Lung (tissue), 12 donors: ENCODE results near the gene MAGEE1. TPM values are rescaled to one million over a fixed set of nuclear protein-coding genes. Genes with fewer than 3 reads are reported as not detected.

Experiments used
- ATAC-seq: fragments of 200-7000 bp; cut with Tn5 transposase; one replicate; pipeline ENCODE4 v1.9.1; 2020; ENCODE audit warnings: moderate number of reproducible peaks; ENCODE audit not compliant: insufficient read depth, low FRiP score
- DNase-seq, 3 donors: peaks; one replicate each; pipeline ENCODE4 v3.0.0-alpha.2; 2013 to 2017
- H3K27ac ChIP-seq, 2 donors: one replicate each; pipeline ENCODE4 v1.5.1; 2013; ENCODE audit warnings: mild to moderate bottlenecking in 2 of 2, moderate library complexity in 2 of 2, control low read depth in 1 of 2, inconsistent platforms in 1 of 2, low read depth in 1 of 2, low read length in 1 of 2
- H3K27me3 ChIP-seq, 3 donors: one replicate each; pipeline ENCODE4 v1.5.1; 2013; ENCODE audit warnings: low read length in 2 of 3; ENCODE audit not compliant: control insufficient read depth in 3 of 3, insufficient read depth in 3 of 3
- H3K36me3 ChIP-seq, 4 donors: one replicate each; pipeline ENCODE4 v1.5.1; 2013; ENCODE audit warnings: low read length in 4 of 4, mild to moderate bottlenecking in 1 of 4, moderate library complexity in 1 of 4; ENCODE audit not compliant: control insufficient read depth in 4 of 4, insufficient read depth in 4 of 4
- H3K4me1 ChIP-seq, 5 donors: one replicate each; pipeline ENCODE4 v1.5.1; 2013; ENCODE audit warnings: low read length in 5 of 5, mild to moderate bottlenecking in 2 of 5, moderate library complexity in 1 of 5; ENCODE audit not compliant: control insufficient read depth in 5 of 5, insufficient read depth in 5 of 5
- H3K4me3 ChIP-seq: one replicate; pipeline ENCODE4 v1.5.1; 2013; ENCODE audit warnings: mild to moderate bottlenecking, control low read depth, moderate library complexity
- H3K9ac ChIP-seq, 2 donors: one replicate each; pipeline ENCODE4 v1.5.1; 2013; ENCODE audit warnings: low read length in 2 of 2, control low read depth in 1 of 2; ENCODE audit not compliant: insufficient read depth in 1 of 2
- H3K9me3 ChIP-seq, 4 donors: one replicate each; pipeline ENCODE4 v1.5.1; 2013; ENCODE audit warnings: low read length in 3 of 4, mild to moderate bottlenecking in 1 of 4, moderate library complexity in 1 of 4; ENCODE audit not compliant: control insufficient read depth in 4 of 4, insufficient read depth in 3 of 4
- CTCF ChIP-seq: IDR thresholded peaks from 2 replicates; pipeline ENCODE4 v1.5.1; 2012; ENCODE audit warnings: mild to moderate bottlenecking; ENCODE audit errors: control extremely low read depth, extremely low read depth
- whole genome bisulfite sequencing, 2 donors: extraction: QIAGEN DNeasy Blood & Tissue Kit; methylation state at CpG; one replicate each; pipeline ENCODE4 v1.1.7; 2013; 5-methylcytosine and 5-hydroxymethylcytosine counted together
- polyA plus RNA-seq, 2 donors: library from polyadenylated mRNA; stranded (reverse); fragments of 200-250 nt; gene quantifications; one replicate each; pipeline ENCODE4 v1.2.1, GENCODE V29; 2013
- total RNA-seq, 2 donors: library from RNA; depleted of rRNA in 1 of 2; stranded (reverse); fragments of >200 nt in 1 of 2; gene quantifications; one replicate each; pipeline ENCODE4 v1.2.1, GENCODE V29; 2014 to 2021
- donor health status: control.
- donor health status: control.
- donor health status: Bipolar disorder and iron deficiency.
- donor health status: healthy.
- donor health status: DM: yes; HTN: yes; CAD: no.

Gene MAGEE1
- total and polyA plus RNA-seq, 4 donors: 0.57 to 2.4 (median 1.4) TPM

- WGBS, 2 donors: 17 to 19% methylated on average over 3 of the region's 3 CpGs
- Histone ChIP-seq H3K4me3 (no peak overlapping the region), H3K36me3 (no peaks in the 10 kb centered on the region), H3K4me1 (no peaks in the 10 kb centered on the region), H3K27ac (no peak overlapping the region), H3K9me3 (no peaks in the 10 kb centered on the region), H3K27me3 (no peaks in the 10 kb centered on the region), H3K9ac (no peak overlapping the region)
- DNase-seq (peak in 2 of 3 donors; percentile 21 to 24), ATAC-seq (no peak)
- peak; percentile 24 for TF ChIP-seq CTCF
Observed at GRCh38 chrX:76454456-76454927, 27.0 kb downstream of the MAGEE1 start.

- ATAC-seq (no peak), DNase-seq (no peak)
- TF ChIP-seq CTCF: no peak
- WGBS, 2 donors: 32 to 74% methylated on average over 2 of the region's 2 CpGs
- no peaks in the 10 kb centered on the region for H3K4me1 ChIP-seq
- H3K27ac ChIP-seq: no peak overlapping the region
- H3K27me3 ChIP-seq: no peaks in the 10 kb centered on the region
- no peaks in the 10 kb centered on the region for H3K36me3 ChIP-seq
- no peaks in the 10 kb centered on the region for H3K9me3 ChIP-seq
- no peak overlapping the region for H3K9ac ChIP-seq
- no peak overlapping the region for H3K4me3 ChIP-seq
Observed at GRCh38 chrX:76477353-76477752, 49.8 kb downstream of the MAGEE1 start.
